ENCODE data around the gene ATP2B2. TPM values are rescaled to one million over a fixed set of nuclear protein-coding genes. Genes with fewer than 3 reads are reported as not detected.

The ATP2B2 gene
- total and polyA plus RNA-seq, 2 experiments from 2014 or later = 0.66 to 1.8 TPM

- no peaks in the 10 kb centered on the region for H3K4me1 ChIP-seq (ENCODE audit: insufficient read depth)
- no peak overlapping the region for H3K4me3 ChIP-seq
- no peaks in the 10 kb centered on the region for H3K9me3 ChIP-seq (ENCODE audit: low read depth)
- H2AFZ ChIP-seq = no peak overlapping the region
- H4K20me1 ChIP-seq (ENCODE audit: insufficient read depth, poor library complexity, severe bottlenecking) = no peaks in the 10 kb centered on the region
- no peaks in the 10 kb centered on the region for H3K79me2 ChIP-seq
- no peak overlapping the region for H3K27ac ChIP-seq
- H3K9me2 ChIP-seq (replicated peaks; ENCODE audit: insufficient read depth) = no peaks in the 10 kb centered on the region
- DNase-seq (ENCODE audit: low spot score) = no peak
- no peak for TF ChIP-seq CTCF (IDR thresholded peaks at IDR 0.05; ENCODE audit: poor library complexity)
- TF ChIP-seq EZH2phosphoT487 (IDR thresholded peaks at IDR 0.05; ENCODE audit: low read depth, severe bottlenecking, unreplicated experiment) = no peak
- TF ChIP-seq EZH2 (IDR thresholded peaks at IDR 0.05; ENCODE audit: borderline replicate concordance) = no peak
- peaks cover 49% of the 10 kb centered on the region for H3K27me3 ChIP-seq
- H3K4me2 ChIP-seq = no peak overlapping the region
- 79% methylated on average over 14 of the region's 14 CpGs for WGBS (ENCODE audit: low lambda C conversion rate, missing lambda C conversion rate)
- no peaks in the 10 kb centered on the region for H3K36me3 ChIP-seq (replicated peaks; ENCODE audit: insufficient read depth, low read depth)
Observed at GRCh38 chr3:10329495-10330015, 175.8 kb downstream of the ATP2B2 start.

- Histone ChIP-seq H3K27ac (no peak overlapping the region), H3K9me3 (ENCODE audit: low read depth) (no peaks in the 10 kb centered on the region), H3K27me3 (peaks cover 49% of the 10 kb centered on the region), H3K9me2 (replicated peaks; ENCODE audit: insufficient read depth) (no peaks in the 10 kb centered on the region), H3K36me3 (replicated peaks; ENCODE audit: insufficient read depth, low read depth) (no peaks in the 10 kb centered on the region), H2AFZ (no peak overlapping the region), H4K20me1 (ENCODE audit: insufficient read depth, poor library complexity, severe bottlenecking) (no peaks in the 10 kb centered on the region), H3K4me3 (no peak overlapping the region), H3K79me2 (no peaks in the 10 kb centered on the region), H3K4me1 (ENCODE audit: insufficient read depth) (no peaks in the 10 kb centered on the region), H3K4me2 (no peak overlapping the region)
- no peak for DNase-seq (ENCODE audit: low spot score)
- 68% methylated on average over 23 of the region's 31 CpGs for WGBS (ENCODE audit: low lambda C conversion rate, missing lambda C conversion rate)
- TF ChIP-seq EZH2 (IDR thresholded peaks at IDR 0.05; ENCODE audit: borderline replicate concordance) (no peak), CTCF (IDR thresholded peaks at IDR 0.05; ENCODE audit: poor library complexity) (no peak), EZH2phosphoT487 (IDR thresholded peaks at IDR 0.05; ENCODE audit: low read depth, severe bottlenecking, unreplicated experiment) (no peak)
Observed at GRCh38 chr3:10328460-10329071, 176.8 kb downstream of the ATP2B2 start.

GRCh38 chr3:10327592-10327991, 177.8 kb downstream of the ATP2B2 start:
- DNase-seq (ENCODE audit: low spot score) = no peak
- H3K79me2 ChIP-seq = no peaks in the 10 kb centered on the region
- 68% methylated on average over 10 of the region's 10 CpGs for WGBS (ENCODE audit: low lambda C conversion rate, missing lambda C conversion rate)
- H3K36me3 ChIP-seq (replicated peaks; ENCODE audit: insufficient read depth, low read depth) = no peaks in the 10 kb centered on the region
- no peaks in the 10 kb centered on the region for H3K4me1 ChIP-seq (ENCODE audit: insufficient read depth)
- H4K20me1 ChIP-seq (ENCODE audit: insufficient read depth, poor library complexity, severe bottlenecking) = no peaks in the 10 kb centered on the region
- no peak overlapping the region for H3K4me2 ChIP-seq
- H3K9me3 ChIP-seq (ENCODE audit: low read depth) = no peaks in the 10 kb centered on the region
- H3K27ac ChIP-seq = no peak overlapping the region
- H3K27me3 ChIP-seq = peaks cover 49% of the 10 kb centered on the region
- H3K9me2 ChIP-seq (replicated peaks; ENCODE audit: insufficient read depth) = no peaks in the 10 kb centered on the region
- no peak overlapping the region for H3K4me3 ChIP-seq
- H2AFZ ChIP-seq = no peak overlapping the region
- TF ChIP-seq EZH2phosphoT487 (IDR thresholded peaks at IDR 0.05; ENCODE audit: low read depth, severe bottlenecking, unreplicated experiment) (no peak), EZH2 (IDR thresholded peaks at IDR 0.05; ENCODE audit: borderline replicate concordance) (no peak), CTCF (IDR thresholded peaks at IDR 0.05; ENCODE audit: poor library complexity) (no peak)
